HL-60 (cell line): Measurements from ENCODE around the gene HAT1.
A peak's percentile ranks its signal among the peaks of the same experiment; 100 is the strongest.

Experiments used
- DNase-seq, 2 experiments: peaks; one replicate each; pipeline ENCODE4 v3.0.0-alpha.2; 2010 to 2020; ENCODE audit warnings: low read depth in 1 of 2, low spot score in 1 of 2
- H3K27ac ChIP-seq: fragments of 250-450 bp; sonication (Bioruptor Pico); replicated peaks from 2 replicates; pipeline ENCODE4 v1.5.1; 2020; ENCODE audit warnings: mild to moderate bottlenecking, moderate library complexity
- H3K27me3 ChIP-seq: fragments of 250-450 bp; sonication (Bioruptor Pico); 2 replicates; pipeline ENCODE4 v1.5.1; 2021; ENCODE audit warnings: mild to moderate bottlenecking, moderate library complexity; ENCODE audit not compliant: insufficient read depth, poor library complexity, severe bottlenecking
- H3K4me3 ChIP-seq: replicated peaks from 2 replicates; pipeline ENCODE4 v1.5.1; 2011; ENCODE audit warnings: mild to moderate bottlenecking, control low read depth, low read length; ENCODE audit not compliant: insufficient read depth
- GABPA ChIP-seq: IDR thresholded peaks from 2 replicates; pipeline ENCODE4 v1.6.1; 2012; ENCODE audit warnings: low read depth
- POLR2AphosphoS5 ChIP-seq: IDR thresholded peaks from 2 replicates; pipeline ENCODE4 v1.6.1; 2012; ENCODE audit warnings: low read depth
- SPI1 ChIP-seq: IDR thresholded peaks from 2 replicates; pipeline ENCODE4 v1.6.1; 2012; ENCODE audit warnings: low read depth, mild to moderate bottlenecking, borderline replicate concordance
- long read RNA-seq: library from polyadenylated mRNA; unstranded; transcript quantifications from one replicate; pipeline ENCODE4 v2.0.0, GENCODE V29; 2020
- TF ChIP-seq, protein P1 (sequence below): IDR thresholded peaks from 2 replicates; pipeline ENCODE4 v1.6.1; 2012; ENCODE audit warnings: low read depth; ENCODE audit not compliant: insufficient replicate concordance
- TF ChIP-seq, protein P2 (sequence below): IDR thresholded peaks from one replicate; pipeline ENCODE4 v1.5.1; 2011; ENCODE audit warnings: low read length, control low read depth, inconsistent platforms; ENCODE audit not compliant: insufficient read depth

The HAT1 gene, protein sequence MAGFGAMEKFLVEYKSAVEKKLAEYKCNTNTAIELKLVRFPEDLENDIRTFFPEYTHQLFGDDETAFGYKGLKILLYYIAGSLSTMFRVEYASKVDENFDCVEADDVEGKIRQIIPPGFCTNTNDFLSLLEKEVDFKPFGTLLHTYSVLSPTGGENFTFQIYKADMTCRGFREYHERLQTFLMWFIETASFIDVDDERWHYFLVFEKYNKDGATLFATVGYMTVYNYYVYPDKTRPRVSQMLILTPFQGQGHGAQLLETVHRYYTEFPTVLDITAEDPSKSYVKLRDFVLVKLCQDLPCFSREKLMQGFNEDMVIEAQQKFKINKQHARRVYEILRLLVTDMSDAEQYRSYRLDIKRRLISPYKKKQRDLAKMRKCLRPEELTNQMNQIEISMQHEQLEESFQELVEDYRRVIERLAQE
- long read RNA-seq, transcript HAT1-203 (10 exons, 1,567 nt), result minor isoform, 11 of 485 reads
- long read RNA-seq, transcript HAT1-201 (11 exons, 1,626 nt), result major isoform, 400 of 485 reads
- long read RNA-seq, partial matches to known transcripts, result 31 of 485 reads
- long read RNA-seq, other reads (novel, unspliced or antisense), result 41 of 485 reads

DNA sequence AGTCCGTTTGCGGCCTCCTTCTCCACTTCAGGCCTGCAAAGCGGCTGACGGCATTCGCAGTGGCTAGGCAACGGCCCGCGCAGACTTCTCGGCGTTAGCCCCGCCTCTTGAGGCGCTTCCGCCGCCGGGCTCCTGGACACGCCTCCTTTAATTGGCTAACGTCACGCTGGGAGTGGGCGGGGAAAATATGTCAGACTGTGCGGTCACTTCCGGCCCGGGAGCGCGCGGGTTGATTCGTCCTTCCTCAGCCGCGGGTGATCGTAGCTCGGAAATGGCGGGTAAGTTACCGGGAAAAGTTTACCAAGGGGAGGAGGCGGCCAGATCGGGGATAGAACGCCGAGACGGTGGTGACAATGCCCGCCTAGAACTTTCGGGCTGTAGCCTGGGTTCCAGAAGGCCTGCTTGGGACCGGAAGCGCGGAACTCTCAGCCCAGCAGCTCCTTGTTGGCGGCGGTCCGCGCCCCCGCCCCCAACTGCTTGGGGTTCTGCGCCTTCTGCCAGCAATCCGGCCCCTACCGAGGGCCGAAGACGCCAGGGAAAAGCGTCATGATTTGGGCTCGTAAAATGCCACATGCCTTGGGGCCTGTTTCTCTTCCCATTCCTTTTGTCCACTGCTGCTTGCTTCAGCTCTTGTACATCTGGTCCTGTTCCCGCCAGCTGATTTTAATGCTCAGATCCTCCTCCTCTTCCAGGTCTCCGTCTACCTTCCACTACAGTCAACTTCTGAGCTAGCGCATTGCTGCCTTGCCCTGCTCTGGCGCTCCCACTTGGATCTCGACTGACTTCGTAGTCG, at the start of gene HAT1:
Gene HAT1 (plus strand): TSS at position 232 of the 793 bp plus-strand sequence. CDS start 40 bp downstream, at position 272.
- no peaks in the 10 kb centered on the region for H3K27me3 ChIP-seq
- peak within 1 kb of the TSS; percentile 96 for H3K27ac ChIP-seq
- TF ChIP-seq, protein P1, sequence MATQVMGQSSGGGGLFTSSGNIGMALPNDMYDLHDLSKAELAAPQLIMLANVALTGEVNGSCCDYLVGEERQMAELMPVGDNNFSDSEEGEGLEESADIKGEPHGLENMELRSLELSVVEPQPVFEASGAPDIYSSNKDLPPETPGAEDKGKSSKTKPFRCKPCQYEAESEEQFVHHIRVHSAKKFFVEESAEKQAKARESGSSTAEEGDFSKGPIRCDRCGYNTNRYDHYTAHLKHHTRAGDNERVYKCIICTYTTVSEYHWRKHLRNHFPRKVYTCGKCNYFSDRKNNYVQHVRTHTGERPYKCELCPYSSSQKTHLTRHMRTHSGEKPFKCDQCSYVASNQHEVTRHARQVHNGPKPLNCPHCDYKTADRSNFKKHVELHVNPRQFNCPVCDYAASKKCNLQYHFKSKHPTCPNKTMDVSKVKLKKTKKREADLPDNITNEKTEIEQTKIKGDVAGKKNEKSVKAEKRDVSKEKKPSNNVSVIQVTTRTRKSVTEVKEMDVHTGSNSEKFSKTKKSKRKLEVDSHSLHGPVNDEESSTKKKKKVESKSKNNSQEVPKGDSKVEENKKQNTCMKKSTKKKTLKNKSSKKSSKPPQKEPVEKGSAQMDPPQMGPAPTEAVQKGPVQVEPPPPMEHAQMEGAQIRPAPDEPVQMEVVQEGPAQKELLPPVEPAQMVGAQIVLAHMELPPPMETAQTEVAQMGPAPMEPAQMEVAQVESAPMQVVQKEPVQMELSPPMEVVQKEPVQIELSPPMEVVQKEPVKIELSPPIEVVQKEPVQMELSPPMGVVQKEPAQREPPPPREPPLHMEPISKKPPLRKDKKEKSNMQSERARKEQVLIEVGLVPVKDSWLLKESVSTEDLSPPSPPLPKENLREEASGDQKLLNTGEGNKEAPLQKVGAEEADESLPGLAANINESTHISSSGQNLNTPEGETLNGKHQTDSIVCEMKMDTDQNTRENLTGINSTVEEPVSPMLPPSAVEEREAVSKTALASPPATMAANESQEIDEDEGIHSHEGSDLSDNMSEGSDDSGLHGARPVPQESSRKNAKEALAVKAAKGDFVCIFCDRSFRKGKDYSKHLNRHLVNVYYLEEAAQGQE, result peak; percentile 20
- TF ChIP-seq POLR2AphosphoS5, result peak; percentile 58
- TF ChIP-seq, protein P2, sequence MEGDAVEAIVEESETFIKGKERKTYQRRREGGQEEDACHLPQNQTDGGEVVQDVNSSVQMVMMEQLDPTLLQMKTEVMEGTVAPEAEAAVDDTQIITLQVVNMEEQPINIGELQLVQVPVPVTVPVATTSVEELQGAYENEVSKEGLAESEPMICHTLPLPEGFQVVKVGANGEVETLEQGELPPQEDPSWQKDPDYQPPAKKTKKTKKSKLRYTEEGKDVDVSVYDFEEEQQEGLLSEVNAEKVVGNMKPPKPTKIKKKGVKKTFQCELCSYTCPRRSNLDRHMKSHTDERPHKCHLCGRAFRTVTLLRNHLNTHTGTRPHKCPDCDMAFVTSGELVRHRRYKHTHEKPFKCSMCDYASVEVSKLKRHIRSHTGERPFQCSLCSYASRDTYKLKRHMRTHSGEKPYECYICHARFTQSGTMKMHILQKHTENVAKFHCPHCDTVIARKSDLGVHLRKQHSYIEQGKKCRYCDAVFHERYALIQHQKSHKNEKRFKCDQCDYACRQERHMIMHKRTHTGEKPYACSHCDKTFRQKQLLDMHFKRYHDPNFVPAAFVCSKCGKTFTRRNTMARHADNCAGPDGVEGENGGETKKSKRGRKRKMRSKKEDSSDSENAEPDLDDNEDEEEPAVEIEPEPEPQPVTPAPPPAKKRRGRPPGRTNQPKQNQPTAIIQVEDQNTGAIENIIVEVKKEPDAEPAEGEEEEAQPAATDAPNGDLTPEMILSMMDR, result no peak
- TF ChIP-seq GABPA, result peak; percentile 84
- peak; percentile 94 to 97 for DNase-seq
- H3K4me3 ChIP-seq, result peak within 1 kb of the TSS; percentile 80

DNA sequence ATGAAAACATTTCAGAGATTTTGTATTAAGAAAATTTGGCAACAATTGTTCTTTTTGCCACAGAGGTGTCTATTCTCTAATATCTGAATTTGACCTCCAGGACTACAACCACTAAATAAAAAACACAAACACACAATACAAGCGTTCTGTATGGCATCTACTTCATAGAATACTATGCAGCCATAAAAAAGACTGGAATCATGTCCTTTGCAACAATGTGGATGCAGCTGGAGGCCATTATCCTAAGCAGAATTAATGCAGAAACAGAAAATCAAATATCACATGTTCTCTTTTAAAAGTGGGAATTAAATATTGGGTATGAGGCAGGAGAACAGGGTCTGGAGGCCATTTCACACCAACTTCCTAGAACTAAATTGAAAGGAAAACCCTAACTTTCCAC, 47.7 kb upstream of the HAT1 start:
- Histone ChIP-seq H3K4me3 (no peak overlapping the region), H3K27ac (no peak overlapping the region), H3K27me3 (no peaks in the 10 kb centered on the region)
- TF ChIP-seq GABPA, result no peak
- no peak for TF ChIP-seq SPI1
- no peak for TF ChIP-seq POLR2AphosphoS5
- TF ChIP-seq, protein P1, result no peak
- TF ChIP-seq, protein P2, result no peak
- DNase-seq, result no peak

DNA sequence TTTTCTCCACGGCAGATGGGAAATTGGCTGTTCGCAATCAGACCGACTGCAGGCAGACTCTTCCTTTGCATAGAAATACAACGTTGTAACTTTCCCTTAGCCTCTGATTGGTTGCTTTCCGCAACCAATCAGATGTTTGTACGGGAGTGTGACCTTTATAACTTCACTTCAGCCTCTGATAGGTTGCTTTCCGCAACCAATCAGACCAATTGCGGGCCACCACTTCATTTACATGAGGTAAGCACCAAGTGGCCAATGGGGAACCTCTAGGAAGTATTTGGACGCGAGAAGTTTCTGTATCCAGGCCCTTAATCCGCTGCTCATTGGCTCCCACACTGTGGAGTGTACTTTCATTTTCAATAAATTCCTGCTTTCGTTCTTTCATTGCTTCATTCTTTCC, 47.3 kb upstream of the HAT1 start:
- no peak overlapping the region for H3K27ac ChIP-seq
- H3K4me3 ChIP-seq, result no peak overlapping the region
- H3K27me3 ChIP-seq, result no peaks in the 10 kb centered on the region
- TF ChIP-seq, protein P1, result no peak
- TF ChIP-seq GABPA, result no peak
- TF ChIP-seq, protein P2, result no peak
- no peak for TF ChIP-seq SPI1
- TF ChIP-seq POLR2AphosphoS5, result no peak
- DNase-seq, result no peak
